ENCODE data around the gene HOXB3. TPM values are rescaled to one million over a fixed set of nuclear protein-coding genes. Genes with fewer than 3 reads are reported as not detected.

The HOXB3 gene
- total and polyA plus RNA-seq, 12 donors, result 0.24 to 5.9 (median 1.1) TPM

GRCh38 chr17:48612456-48612853 lies 22.4 kb upstream of the HOXB3 start:
- Histone ChIP-seq H3K4me3 (peak overlapping the region in 5 of 10 donors; percentile 3 to 67 (median 15)), H3K27me3 (peaks cover 92 to 100% (median 100%) of the 10 kb centered on the region in 7 donors), H3K4me1 (peaks cover 9 to 52% (median 37%) of the 10 kb centered on the region in 9 donors), H3K36me3 (peaks cover 0 to 5% (median 0%) of the 10 kb centered on the region in 9 donors), H3K27ac (no peak overlapping the region), H3K9me3 (no peaks in the 10 kb centered on the region)
- intact Hi-C loops (cut with DNase I), result loop anchor here in 9 of 10 donors (10.0 kb wide), 4 partner anchors 278 to 588 kb away; no protein-coding TSS in a partner anchor
- no peak for TF ChIP-seq CTCF (IDR thresholded peaks at IDR 0.05)
- 4% methylated on average over 15 of the region's 15 CpGs for WGBS, 2 donors
- DNase-seq (no peak), ATAC-seq (no peak)

GRCh38 chr17:48611681-48612455 lies 21.8 kb upstream of the HOXB3 start:
- TF ChIP-seq CTCF (IDR thresholded peaks at IDR 0.05), result no peak
- H3K27ac ChIP-seq, result peak overlapping the region in 1 of 10 donors; percentile 73
- H3K9me3 ChIP-seq, result no peaks in the 10 kb centered on the region
- H3K4me1 ChIP-seq, result peaks cover 9 to 52% (median 37%) of the 10 kb centered on the region in 9 donors
- DNase-seq (no peak), ATAC-seq (no peak)
- H3K36me3 ChIP-seq, result peaks cover 0 to 5% (median 0%) of the 10 kb centered on the region in 9 donors
- H3K27me3 ChIP-seq, result peaks cover 92 to 100% (median 100%) of the 10 kb centered on the region in 7 donors
- WGBS, 2 donors, result 5 to 6% methylated on average over 34 to 36 of the region's 36 CpGs
- peak overlapping the region in 5 of 10 donors; percentile 23 to 67 (median 47) for H3K4me3 ChIP-seq
- intact Hi-C loops (cut with DNase I), result loop anchor here in 9 of 10 donors (10.0 kb wide), 4 partner anchors 277 to 587 kb away; no protein-coding TSS in a partner anchor

- DNase-seq (no peak), ATAC-seq (peak in 1 of 8 donors; percentile 27)
- 5% methylated on average over 22 of the region's 22 CpGs for WGBS, 2 donors
- no peak for TF ChIP-seq CTCF (IDR thresholded peaks at IDR 0.05)
- intact Hi-C loops (cut with DNase I), result loop anchor here in 9 of 10 donors (10.0 kb wide), 4 partner anchors 276 to 586 kb away; no protein-coding TSS in a partner anchor
- peaks cover 92 to 100% (median 100%) of the 10 kb centered on the region in 7 donors for H3K27me3 ChIP-seq
- H3K4me3 ChIP-seq, result peak overlapping the region; percentile 4 to 67 (median 40)
- H3K9me3 ChIP-seq, result no peaks in the 10 kb centered on the region
- H3K4me1 ChIP-seq, result peaks cover 9 to 52% (median 37%) of the 10 kb centered on the region in 9 donors
- peaks cover 0 to 5% (median 0%) of the 10 kb centered on the region in 9 donors for H3K36me3 ChIP-seq
- peak overlapping the region in 1 of 10 donors; percentile 73 for H3K27ac ChIP-seq
These were observed 21.2 kb upstream of the HOXB3 start for GRCh38 chr17:48611213-48611612.

Data from heart right ventricle (tissue), 16 donors.